Non-pigmented ciliary epithelial cell (primary cell): ENCODE measurements around the gene GPR135.

Experiments used
- DNase-seq: peaks from one replicate; pipeline ENCODE4 v3.0.0-alpha.2; 2010; ENCODE audit warnings: low read depth

Gene GPR135

GRCh38 chr14:59465316-59466135 is at the start of gene GPR135:
TSS of gene GPR135 (minus strand) at chr14:59465380. CDS start at chr14:59465226, 154 bp downstream.
- no peak for DNase-seq

DNA sequence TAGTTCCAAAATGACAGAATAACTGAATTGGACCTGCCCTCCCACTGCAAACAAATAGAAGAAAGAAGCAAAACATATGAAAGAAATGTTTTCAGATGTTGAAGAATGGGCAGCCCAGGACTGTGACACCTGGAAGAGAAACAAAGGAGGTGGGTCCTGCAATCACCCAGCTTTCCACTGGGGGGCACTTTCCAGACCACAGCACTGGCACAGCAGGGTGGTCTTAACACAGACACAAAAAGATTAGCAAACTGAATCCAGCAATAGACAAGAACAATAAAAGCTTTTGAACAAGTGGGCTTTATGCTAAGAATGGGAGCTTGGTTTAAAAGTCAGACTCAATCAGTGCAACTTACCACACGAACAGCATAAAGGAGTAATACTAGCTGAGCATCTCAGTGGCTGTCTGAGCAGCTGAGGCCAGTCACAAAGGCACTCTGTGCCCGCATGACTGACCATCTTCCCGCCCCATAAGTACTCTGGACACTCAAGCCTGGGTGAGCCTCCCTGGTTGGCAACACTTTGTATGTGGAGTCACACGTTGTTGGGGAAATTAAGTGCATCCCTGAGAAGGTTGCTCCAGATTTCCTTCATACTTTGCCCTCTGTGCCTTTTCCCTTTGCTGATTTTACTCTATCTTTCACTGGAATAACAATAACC is 46.9 kb upstream of the GPR135 start:
- DNase-seq, result no peak

GRCh38 chr14:59510966-59511365 is 45.8 kb upstream of the GPR135 start:
- no peak for DNase-seq

DNA sequence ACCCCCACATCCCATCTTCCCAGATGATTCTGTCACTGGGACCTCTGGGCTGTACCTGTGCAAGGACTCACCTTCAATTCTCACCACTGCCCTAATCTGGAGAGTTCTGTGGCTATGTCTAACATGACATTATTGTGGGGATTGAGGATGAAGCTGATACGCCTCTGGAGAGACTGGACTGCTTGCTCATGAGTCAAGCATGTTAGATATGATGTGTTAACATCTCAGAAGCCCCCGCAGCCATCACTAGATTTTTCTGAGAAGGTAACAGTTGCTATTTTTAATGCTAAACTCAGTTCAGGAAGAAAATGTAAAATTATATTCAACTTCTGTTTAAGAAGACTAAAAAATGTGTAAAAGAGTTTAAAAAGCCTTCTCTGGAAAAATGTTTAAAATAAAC is 44.8 kb upstream of the GPR135 start:
- no peak for DNase-seq

DNA sequence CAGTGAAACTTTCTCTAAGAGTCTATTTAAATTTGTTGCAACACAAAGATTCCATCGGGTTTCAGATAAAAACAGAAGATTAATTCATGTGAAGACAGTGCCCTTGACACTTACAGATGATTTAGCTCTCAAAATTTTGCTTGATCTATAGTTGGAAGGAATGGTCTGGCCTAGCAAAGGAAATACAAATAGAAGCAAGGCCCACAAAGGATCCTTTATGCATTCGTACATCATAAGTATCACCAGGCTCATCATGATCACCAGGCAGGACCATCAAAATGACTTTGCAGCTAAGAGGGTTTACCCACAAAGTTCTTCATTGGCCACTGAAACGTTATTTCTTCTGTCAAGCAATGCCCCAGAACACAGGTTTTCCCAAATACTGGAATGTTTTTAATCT is 43.9 kb upstream of the GPR135 start:
- DNase-seq, result no peak

- DNase-seq, result no peak
Observed at GRCh38 chr14:59507752-59508103, 42.5 kb upstream of the GPR135 start.

DNA sequence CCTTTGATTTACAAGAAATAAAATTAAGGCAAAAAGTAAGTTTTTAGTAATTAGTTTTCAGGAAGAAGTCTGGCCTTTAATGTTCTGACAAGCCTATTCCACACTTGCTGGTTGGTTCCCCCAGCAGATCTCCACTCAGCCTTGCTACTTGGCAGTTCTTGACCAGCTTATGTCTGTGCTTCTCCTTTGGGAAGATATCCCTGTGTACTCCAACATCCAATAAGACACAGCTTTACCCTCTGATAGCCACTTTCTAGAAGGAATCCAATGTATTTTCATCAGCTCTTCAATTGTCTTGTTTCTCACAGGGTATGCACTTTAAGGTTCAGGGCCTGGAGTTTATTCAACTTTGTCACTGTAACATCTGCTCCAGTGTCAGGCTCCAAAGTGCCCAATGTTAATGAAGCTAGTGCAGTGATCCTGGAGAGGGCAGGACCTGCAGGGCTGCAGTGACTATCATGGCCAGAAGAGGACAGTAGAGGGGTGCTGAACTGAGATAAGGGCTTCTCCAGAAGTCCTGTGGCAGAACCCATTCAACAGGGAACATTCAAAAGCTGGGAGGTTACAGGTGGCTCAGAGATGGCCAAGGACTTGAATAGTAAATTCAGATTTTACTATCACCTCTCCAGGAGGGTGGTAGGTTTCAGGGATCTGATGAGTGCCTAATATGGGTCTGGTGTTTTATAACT is 42.0 kb upstream of the GPR135 start:
- DNase-seq, result no peak

DNA sequence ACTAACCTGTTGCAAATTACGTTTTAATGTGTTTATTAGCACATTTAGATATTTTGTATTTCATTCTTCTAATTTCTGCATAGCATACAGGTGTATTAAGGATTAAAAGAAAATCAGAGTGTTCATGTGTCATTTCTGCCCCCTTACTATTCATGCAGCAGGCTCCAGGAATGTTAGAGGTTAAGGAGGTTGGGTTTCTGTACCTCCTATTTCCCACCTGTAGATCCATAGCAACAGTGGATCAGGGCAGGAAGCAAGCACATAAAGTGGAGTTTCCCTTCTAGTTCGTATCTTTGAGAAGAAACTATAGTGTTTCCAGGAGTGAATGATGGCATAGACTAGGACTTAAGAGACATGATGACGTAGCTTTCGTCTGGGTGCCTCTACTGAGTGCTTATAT is 38.1 kb upstream of the GPR135 start:
- no peak for DNase-seq

- DNase-seq, result no peak
Observed at GRCh38 chr14:59500732-59501131, 35.6 kb upstream of the GPR135 start.

DNA sequence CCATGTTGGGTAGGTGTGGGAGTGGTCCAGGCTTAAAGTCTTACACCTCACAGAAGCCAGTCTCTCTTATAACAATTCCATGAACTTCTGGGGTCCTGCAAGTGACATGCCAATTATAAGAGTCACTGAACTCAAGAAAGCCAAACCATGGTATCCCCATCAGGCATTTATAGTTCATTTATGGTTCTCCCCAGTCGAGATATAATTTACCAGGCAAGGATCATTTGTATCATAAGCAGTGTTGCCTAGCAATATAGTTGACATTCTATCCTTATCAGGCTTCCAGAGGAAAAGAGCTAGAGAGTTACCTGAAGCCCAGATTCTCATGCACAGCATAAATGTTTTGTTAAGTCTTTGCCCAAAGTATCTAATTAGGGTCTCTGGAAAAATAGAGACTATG is 27.2 kb upstream of the GPR135 start:
- no peak for DNase-seq

GRCh38 chr14:59490756-59491155 is 25.6 kb upstream of the GPR135 start:
- no peak for DNase-seq

- no peak for DNase-seq
Observed at GRCh38 chr14:59484639-59485175, 19.5 kb upstream of the GPR135 start.

DNA sequence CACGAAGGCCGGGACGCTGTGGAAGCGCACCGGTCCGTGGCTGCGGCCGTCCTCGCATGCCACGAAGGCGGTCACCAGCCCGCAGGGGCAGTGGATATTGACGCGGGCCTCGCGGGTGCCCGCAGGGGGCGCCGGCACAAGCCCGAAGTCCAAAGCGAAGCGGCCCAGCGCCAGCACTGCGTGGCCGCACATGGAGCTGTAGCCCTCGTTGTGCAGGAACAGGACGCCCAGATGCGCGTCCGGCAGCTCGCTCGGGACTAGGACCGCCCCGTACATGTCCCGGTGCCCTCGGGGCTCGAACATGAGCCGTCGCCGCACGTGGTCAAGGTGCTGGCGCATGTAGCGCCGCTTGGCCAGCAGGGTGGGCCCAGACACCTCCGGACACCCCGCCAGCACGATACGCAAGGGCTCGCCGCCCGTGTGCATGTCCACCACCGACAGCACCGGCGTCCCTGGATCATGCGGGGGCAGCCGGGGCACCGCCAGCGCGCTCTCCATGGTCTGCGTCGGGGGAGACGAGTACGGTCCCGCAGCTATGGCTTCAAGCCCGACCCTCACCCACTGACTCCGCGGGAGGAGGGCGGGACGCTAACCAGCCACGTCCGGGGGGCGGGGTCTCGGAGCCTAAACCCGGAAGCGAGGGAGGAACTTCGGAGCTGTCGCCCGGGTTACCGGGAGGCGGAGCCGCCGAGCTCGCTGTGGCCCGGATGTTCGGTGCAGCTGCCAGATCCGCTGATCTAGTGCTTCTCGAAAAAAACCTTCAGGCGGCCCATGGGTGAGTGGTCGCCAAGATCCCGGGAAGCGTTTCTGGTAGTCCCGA is 18.8 kb upstream of the GPR135 start, which contains the start of the genes JKAMP and L3HYPDH:
JKAMP (plus strand) TSS at position 699 of the 820 bp plus-strand sequence; CDS start at position 772, 73 bp downstream.
L3HYPDH (minus strand) TSS at position 590 of the 820 bp plus-strand sequence; CDS start at position 498, 92 bp downstream.
- peak; percentile 66 for DNase-seq

GRCh38 chr14:59483363-59483762 is 18.2 kb upstream of the GPR135 start:
- no peak for DNase-seq

DNA sequence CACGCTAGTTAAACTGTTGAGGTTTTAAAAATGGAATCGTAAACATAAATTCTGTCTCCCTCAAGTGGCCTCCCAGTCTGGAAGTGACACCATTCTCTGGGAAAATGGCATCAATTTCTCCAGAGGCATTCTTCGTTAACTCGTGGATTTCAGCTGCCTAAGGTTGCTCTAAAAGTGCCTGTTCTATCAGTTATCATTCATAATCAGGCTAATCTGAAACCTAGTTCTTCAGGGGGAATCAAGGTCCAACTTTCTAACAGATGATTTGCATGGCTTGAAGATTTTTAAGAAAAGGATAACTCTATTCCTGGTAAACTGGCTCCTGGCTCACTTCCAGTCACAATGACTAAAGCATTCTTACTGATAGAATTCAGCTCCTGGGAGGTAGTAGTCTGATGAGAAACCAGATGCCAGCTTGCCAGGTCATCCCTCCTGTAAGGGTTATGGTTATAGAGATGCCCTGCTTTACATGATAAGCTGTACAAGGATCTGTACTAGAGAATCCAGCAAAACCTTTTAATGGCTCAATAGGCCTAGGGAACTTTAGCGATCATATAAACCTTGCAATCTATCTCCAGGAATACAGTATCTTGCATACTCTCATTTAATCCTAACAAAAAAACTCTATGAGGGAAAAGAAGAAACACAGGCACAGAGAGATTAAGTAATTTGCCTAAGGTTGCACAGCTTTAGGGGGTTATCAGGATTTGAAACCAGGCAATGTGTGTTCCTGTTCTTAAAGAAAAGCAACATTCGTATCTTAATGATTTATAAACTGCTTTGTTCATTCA is 17.6 kb upstream of the GPR135 start:
- DNase-seq, result peak; percentile 79

- DNase-seq, result no peak
Observed at GRCh38 chr14:59481871-59482540, 16.8 kb upstream of the GPR135 start.

DNA sequence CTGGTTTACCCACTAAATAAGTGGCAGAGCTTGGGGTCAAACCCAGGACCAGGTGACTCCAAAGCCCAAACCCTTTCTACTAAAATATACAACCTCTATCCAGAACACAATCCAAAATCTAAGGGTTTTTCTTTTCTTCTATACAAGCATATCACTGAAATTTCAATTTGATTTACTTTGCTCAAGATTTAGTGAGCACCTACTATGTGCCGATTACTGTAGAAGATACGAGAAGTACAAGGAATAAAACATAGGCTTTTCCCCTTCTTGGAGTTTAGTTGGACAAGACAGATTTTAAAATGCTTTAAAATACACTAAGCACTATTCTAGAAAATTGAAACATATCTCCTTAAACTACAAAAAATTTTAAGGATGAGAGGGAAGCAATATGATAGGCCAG is 16.2 kb upstream of the GPR135 start:
- no peak for DNase-seq

GRCh38 chr14:59480166-59480565 is 15.0 kb upstream of the GPR135 start:
- no peak for DNase-seq

- no peak for DNase-seq
Observed at GRCh38 chr14:59478540-59478939, 13.4 kb upstream of the GPR135 start.

DNA sequence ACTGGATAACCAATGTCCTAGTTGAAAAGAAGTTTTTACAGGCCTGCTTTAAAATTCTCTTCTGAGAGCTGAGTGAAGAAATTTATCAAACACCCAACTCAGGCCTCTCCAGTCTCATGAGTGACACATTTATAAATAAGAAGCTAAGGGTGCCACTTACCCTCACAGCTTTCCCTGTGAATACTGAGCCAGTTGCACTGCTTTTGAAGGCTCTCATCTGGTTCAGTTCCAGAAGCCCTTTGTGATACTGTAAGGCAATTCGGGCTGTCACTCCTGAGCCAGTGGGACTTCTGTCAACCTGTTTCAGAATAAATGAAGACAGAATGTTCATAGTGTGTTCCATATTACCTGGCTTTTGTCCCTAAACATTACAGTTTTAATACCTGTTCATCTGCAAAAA is 10.5 kb upstream of the GPR135 start:
- DNase-seq, result no peak
